Activated B cell treated with CpG ODN at 0.5 μM for 24 hours (primary cell): ENCODE results near the gene CEP72. TPM values are rescaled to one million over a fixed set of nuclear protein-coding genes. Genes with fewer than 3 reads are reported as not detected.
A peak's percentile ranks its signal among the peaks of the same experiment; 100 is the strongest.

Experiments used
- ATAC-seq: fragments of 200-7000 bp; cut with Tn5 transposase; one replicate; pipeline ENCODE4 v1.10.0; 2021; ENCODE audit warnings: low read depth, mild to moderate bottlenecking, moderate library complexity
- CTCF ChIA-PET: fragments of 350-600 bp; sonication (Branson Sonifier 250); formaldehyde crosslinking; loops from one replicate; lab custom pipeline; 2021; ENCODE audit warnings: antibody characterized with exemption; lab: Charles Lee
- POLR2A ChIA-PET: fragments of 350-600 bp; sonication (Branson Sonifier 250); formaldehyde crosslinking; loops from one replicate; lab custom pipeline; 2021; ENCODE audit warnings: antibody characterized with exemption; lab: Charles Lee
- DNase-seq: peaks from one replicate; pipeline ENCODE4 v3.0.0; 2022
- H3K27ac Mint-ChIP-seq: one replicate; pipeline ENCODE4 v1.8.0; 2020; ENCODE audit warnings: mixed read lengths
- H3K27me3 Mint-ChIP-seq: one replicate; pipeline ENCODE4 v1.8.0; 2021; ENCODE audit warnings: mixed read lengths
- H3K36me3 Mint-ChIP-seq: one replicate; pipeline ENCODE4 v1.8.0; 2021; ENCODE audit warnings: low read depth, mixed read lengths
- H3K4me1 Mint-ChIP-seq: one replicate; pipeline ENCODE4 v1.8.0; 2021; ENCODE audit warnings: mixed read lengths
- H3K4me3 Mint-ChIP-seq: one replicate; pipeline ENCODE4 v1.8.0; 2020; ENCODE audit warnings: mild to moderate bottlenecking, mixed read lengths
- H3K9me3 Mint-ChIP-seq: one replicate; pipeline ENCODE4 v1.8.0; 2020; ENCODE audit warnings: mixed read lengths
- intact Hi-C: fragments of 100-400 bp; cut with micrococcal nuclease; formaldehyde crosslinking; loops from one replicate; pipeline ENCODE4 v1.15.1; 2024
- total RNA-seq: library from RNA; stranded (reverse); gene quantifications from 2 replicates; pipeline ENCODE4 v1.2.3, GENCODE V29; 2022
- TF ChIP-seq, protein P1 (sequence below): fragments of 200-600 bp; IDR thresholded peaks from one replicate; pipeline ENCODE4 v1.8.0; 2022; ENCODE audit warnings: antibody characterized with exemption, mild to moderate bottlenecking

Gene CEP72
- total RNA-seq, 1 donor from 2014 or later: 17.4 TPM

GRCh38 chr5:582936-583635 is 29.1 kb upstream of the CEP72 start:
- no peaks in the 10 kb centered on the region for H3K36me3 Mint-ChIP-seq
- no peak overlapping the region for H3K4me3 Mint-ChIP-seq
- POLR2A ChIA-PET: no interaction called here
- peaks cover 50% of the 10 kb centered on the region for H3K27me3 Mint-ChIP-seq
- TF ChIP-seq, protein P1, sequence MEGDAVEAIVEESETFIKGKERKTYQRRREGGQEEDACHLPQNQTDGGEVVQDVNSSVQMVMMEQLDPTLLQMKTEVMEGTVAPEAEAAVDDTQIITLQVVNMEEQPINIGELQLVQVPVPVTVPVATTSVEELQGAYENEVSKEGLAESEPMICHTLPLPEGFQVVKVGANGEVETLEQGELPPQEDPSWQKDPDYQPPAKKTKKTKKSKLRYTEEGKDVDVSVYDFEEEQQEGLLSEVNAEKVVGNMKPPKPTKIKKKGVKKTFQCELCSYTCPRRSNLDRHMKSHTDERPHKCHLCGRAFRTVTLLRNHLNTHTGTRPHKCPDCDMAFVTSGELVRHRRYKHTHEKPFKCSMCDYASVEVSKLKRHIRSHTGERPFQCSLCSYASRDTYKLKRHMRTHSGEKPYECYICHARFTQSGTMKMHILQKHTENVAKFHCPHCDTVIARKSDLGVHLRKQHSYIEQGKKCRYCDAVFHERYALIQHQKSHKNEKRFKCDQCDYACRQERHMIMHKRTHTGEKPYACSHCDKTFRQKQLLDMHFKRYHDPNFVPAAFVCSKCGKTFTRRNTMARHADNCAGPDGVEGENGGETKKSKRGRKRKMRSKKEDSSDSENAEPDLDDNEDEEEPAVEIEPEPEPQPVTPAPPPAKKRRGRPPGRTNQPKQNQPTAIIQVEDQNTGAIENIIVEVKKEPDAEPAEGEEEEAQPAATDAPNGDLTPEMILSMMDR: no peak
- no peak for ATAC-seq
- DNase-seq: peak; percentile 5
- H3K4me1 Mint-ChIP-seq: no peaks in the 10 kb centered on the region
- no peak overlapping the region for H3K27ac Mint-ChIP-seq
- CTCF ChIA-PET: no interaction called here
- H3K9me3 Mint-ChIP-seq: peaks cover 4% of the 10 kb centered on the region
- intact Hi-C loops: no loop called here

- TF ChIP-seq, protein P1: no peak
- no peak overlapping the region for H3K27ac Mint-ChIP-seq
- H3K9me3 Mint-ChIP-seq: peaks cover under 1% of the 10 kb centered on the region
- ChIA-PET POLR2A (no interaction called here), CTCF (no interaction called here)
- no peak for ATAC-seq
- DNase-seq: no peak
- H3K36me3 Mint-ChIP-seq: no peaks in the 10 kb centered on the region
- H3K27me3 Mint-ChIP-seq: peaks cover 46% of the 10 kb centered on the region
- H3K4me1 Mint-ChIP-seq: no peaks in the 10 kb centered on the region
- no peak overlapping the region for H3K4me3 Mint-ChIP-seq
- intact Hi-C loops: no loop called here
Observed at GRCh38 chr5:583645-584044, 28.5 kb upstream of the CEP72 start.

DNA sequence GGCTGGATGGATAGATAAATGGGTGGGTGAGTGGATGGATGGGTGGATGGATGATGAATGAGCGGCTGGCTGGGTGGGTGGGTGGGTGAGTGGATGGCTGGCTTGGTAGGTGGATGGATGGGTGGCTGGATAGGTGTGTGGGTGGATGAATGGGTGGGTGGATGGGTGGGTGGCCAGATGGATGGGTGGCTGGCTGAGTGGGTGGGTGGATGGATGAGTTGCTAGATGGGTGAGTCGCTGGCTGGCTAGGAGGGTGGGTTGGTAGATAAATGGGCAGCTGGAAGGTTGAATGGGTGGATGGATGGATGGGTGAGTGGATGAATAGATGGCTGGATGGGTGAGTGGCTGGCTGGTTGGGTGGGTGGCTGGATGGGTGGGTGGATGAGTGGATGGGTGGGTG is 27.9 kb upstream of the CEP72 start:
- intact Hi-C loops: no loop called here
- no peak for ATAC-seq
- DNase-seq: no peak
- TF ChIP-seq, protein P1: no peak
- no peaks in the 10 kb centered on the region for H3K36me3 Mint-ChIP-seq
- no peaks in the 10 kb centered on the region for H3K9me3 Mint-ChIP-seq
- H3K27me3 Mint-ChIP-seq: peaks cover 42% of the 10 kb centered on the region
- no peaks in the 10 kb centered on the region for H3K4me1 Mint-ChIP-seq
- no peak overlapping the region for H3K4me3 Mint-ChIP-seq
- H3K27ac Mint-ChIP-seq: no peak overlapping the region
- CTCF ChIA-PET: no interaction called here
- POLR2A ChIA-PET: no interaction called here

DNA sequence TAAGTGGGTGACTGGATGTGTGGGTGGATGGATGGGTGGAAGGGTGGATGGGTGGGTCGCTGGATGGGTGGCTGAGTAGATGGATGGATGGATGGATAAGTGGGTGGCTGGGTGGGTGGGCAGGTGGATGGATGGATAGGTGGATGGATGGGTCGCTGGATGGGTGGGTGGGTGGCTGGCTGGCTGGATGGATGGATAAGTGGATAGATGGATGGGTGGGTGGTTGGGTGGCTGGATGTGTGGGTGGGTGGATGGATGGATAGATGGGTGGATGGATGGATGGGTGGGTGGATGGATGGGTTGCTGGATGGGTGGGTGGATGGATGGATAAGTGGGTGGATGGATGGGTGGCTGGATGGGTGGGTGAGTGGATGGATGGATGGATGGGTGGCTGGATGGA is 27.3 kb upstream of the CEP72 start:
- POLR2A ChIA-PET: no interaction called here
- ATAC-seq (no peak), DNase-seq (no peak)
- Mint-ChIP-seq H3K36me3 (no peaks in the 10 kb centered on the region), H3K4me1 (no peaks in the 10 kb centered on the region), H3K4me3 (no peak overlapping the region), H3K27ac (no peak overlapping the region), H3K9me3 (peaks cover 4% of the 10 kb centered on the region), H3K27me3 (peaks cover 45% of the 10 kb centered on the region)
- intact Hi-C loops: no loop called here
- TF ChIP-seq, protein P1: no peak
- CTCF ChIA-PET: no interaction called here

- ATAC-seq: no peak
- ChIA-PET CTCF (no interaction called here), POLR2A (no interaction called here)
- Mint-ChIP-seq H3K27me3 (peaks cover 40% of the 10 kb centered on the region), H3K4me1 (no peaks in the 10 kb centered on the region), H3K27ac (no peak overlapping the region), H3K36me3 (no peaks in the 10 kb centered on the region), H3K4me3 (no peak overlapping the region), H3K9me3 (peaks cover 5% of the 10 kb centered on the region)
- intact Hi-C loops: no loop called here
- DNase-seq: peak; percentile 3
- TF ChIP-seq, protein P1: no peak
Observed at GRCh38 chr5:585556-585955, 26.6 kb upstream of the CEP72 start.
